Measurements from ENCODE around the gene CSN1S1. TPM values are rescaled to one million over a fixed set of nuclear protein-coding genes. Genes with fewer than 3 reads are reported as not detected.

Gene CSN1S1
- total and polyA plus RNA-seq, 2 of the 13 experiments (the other 11 are each of a cell fraction or from before 2014, with no cell fraction given) = not detected

DNA sequence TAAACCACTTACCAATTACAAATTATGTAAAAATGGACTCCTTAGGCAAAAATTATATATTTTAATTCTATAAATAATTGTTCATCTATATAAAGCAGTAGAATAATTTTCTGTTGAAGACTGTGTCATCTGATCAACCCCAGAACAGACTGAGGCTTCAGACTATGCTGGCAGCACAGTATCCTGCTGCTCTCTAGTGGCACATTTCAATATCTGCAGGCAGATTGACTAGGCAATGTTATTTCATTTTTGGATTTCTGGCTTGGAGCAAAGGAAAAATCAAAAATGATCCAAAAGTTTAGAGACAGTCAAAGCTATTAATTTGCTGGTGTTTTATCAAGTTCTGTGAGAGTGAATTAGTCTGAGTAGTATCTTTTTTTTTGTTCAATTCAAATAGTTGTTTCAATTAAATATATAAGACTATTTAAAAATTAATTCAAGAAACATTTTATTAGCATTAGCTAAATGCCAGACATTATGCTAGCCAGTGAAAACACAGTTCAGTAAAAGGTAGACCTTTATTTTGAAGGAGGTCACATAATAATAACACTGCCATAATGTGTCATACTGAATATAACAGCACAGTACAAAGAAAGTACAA lies 49.6 kb upstream of the CSN1S1 start (continued):
- TF ChIP-seq AKNA (CRISPR knock-in tag; IDR thresholded peaks at IDR 0.05; ENCODE audit: borderline replicate concordance) = no peak
- no peak for TF ChIP-seq TGIF2 (CRISPR knock-in tag; IDR thresholded peaks at IDR 0.05)
- TF ChIP-seq ZC3H4 (CRISPR knock-in tag; IDR thresholded peaks at IDR 0.05; ENCODE audit: borderline replicate concordance) = no peak
- TF ChIP-seq POLR2AphosphoS2 (IDR thresholded peaks at IDR 0.05; ENCODE audit: low read depth, low read length) = no peak
- TF ChIP-seq HMGXB3 (CRISPR knock-in tag; IDR thresholded peaks at IDR 0.05; ENCODE audit: borderline replicate concordance) = no peak

Data from HepG2 (cell line).